HepG2 (cell line): Measurements from ENCODE around the gene ACTN4. TPM values are rescaled to one million over a fixed set of nuclear protein-coding genes. Genes with fewer than 3 reads are reported as not detected.

Experiments used
- ATAC-seq: fragments of 200-7000 bp; cut with Tn5 transposase; 3 replicates; pipeline ENCODE4 v1.9.1; 2020; ENCODE audit warnings: mild to moderate bottlenecking, moderate library complexity
- BruUV-seq: library from RNA; stranded (reverse); fragments of 400-500 nt; replicated peaks from 2 replicates; lab custom pipeline; 2021; lab: Mats Ljungman, UMichigan
- CTCF ChIA-PET: fragments of 300-600 bp; formaldehyde crosslinking; extraction: SDS; loops from one replicate; lab custom pipeline; 2021; ENCODE audit warnings: low total read pairs, inconsistent platforms, low intra/inter-chr PET ratio; lab: Yijun Ruan, JAX
- POLR2A ChIA-PET: fragments of 350-600 bp; sonication (Branson Sonifier 250); formaldehyde crosslinking; loops from one replicate; lab custom pipeline; 2020; ENCODE audit warnings: antibody characterized with exemption, inconsistent platforms; lab: Yijun Ruan, JAX
- DNase-seq: peaks from one replicate; pipeline ENCODE4 v3.0.0-alpha.2; 2015; ENCODE audit warnings: low spot score
- FAIRE-seq: peaks from 3 replicates; lab custom pipeline; 2011; peaks lifted over from hg19 to GRCh38; lab: Jason Lieb, UNC
- H2AFZ ChIP-seq: one replicate; pipeline ENCODE4 v1.6.1; 2011; ENCODE audit warnings: low read length, inconsistent platforms
- H3K27ac ChIP-seq: fragments of 300-600 bp; 3 replicates; pipeline ENCODE4 v1.8.0; 2011; ENCODE audit warnings: mixed run types, mild to moderate bottlenecking, mixed read lengths, low read length, inconsistent platforms; ENCODE audit not compliant: insufficient read depth; ENCODE audit errors: extremely low read length
- H3K27me3 ChIP-seq, 2 experiments: fragments of 200-600 bp in 1 of 2; 2 replicates in 1 of 2; 3 replicates in 1 of 2; pipeline versions ENCODE4 v1.6.0 to v1.8.0; 2011; ENCODE audit warnings: low read length in 2 of 2, mild to moderate bottlenecking in 2 of 2, moderate library complexity in 2 of 2, inconsistent platforms in 1 of 2; ENCODE audit not compliant: insufficient read depth in 2 of 2, control insufficient read depth in 1 of 2
- H3K36me3 ChIP-seq, 2 experiments: fragments of 200-600 bp in 1 of 2; replicated peaks in 1 of 2; 2 replicates in 1 of 2; 3 replicates in 1 of 2; pipeline versions ENCODE4 v1.5.1 to v1.8.0; 2011; ENCODE audit warnings: low read length in 2 of 2, inconsistent platforms in 1 of 2; ENCODE audit not compliant: insufficient read depth in 2 of 2, control insufficient read depth in 1 of 2
- H3K4me1 ChIP-seq: 2 replicates; pipeline ENCODE4 v1.5.1; 2012; ENCODE audit warnings: low read length, inconsistent platforms; ENCODE audit not compliant: insufficient read depth
- H3K4me2 ChIP-seq: 2 replicates; pipeline ENCODE4 v1.6.0; 2011; ENCODE audit warnings: low read depth, low read length, inconsistent platforms
- H3K4me3 ChIP-seq, 3 experiments: fragments of 200-600 bp in 1 of 3; sonication (generic), shearing (Covaris generic) in 1 of 3; replicated peaks in 1 of 3; 2 replicates each; pipeline ENCODE4 v1.5.1; 2011 to 2016; ENCODE audit warnings: low read length in 3 of 3, inconsistent platforms in 2 of 3, low read depth in 2 of 3, mild to moderate bottlenecking in 2 of 3, control low read depth in 1 of 3, mixed read lengths in 1 of 3; ENCODE audit not compliant: insufficient read depth in 1 of 3
- H3K79me2 ChIP-seq: one replicate; pipeline ENCODE4 v1.6.1; 2011; ENCODE audit warnings: low read length, inconsistent platforms; ENCODE audit not compliant: insufficient read depth
- H3K9ac ChIP-seq: 2 replicates; pipeline ENCODE4 v1.6.0; 2011; ENCODE audit warnings: mild to moderate bottlenecking, low read depth, low read length, inconsistent platforms; ENCODE audit not compliant: insufficient read depth
- H3K9me3 ChIP-seq: 2 replicates; pipeline ENCODE4 v1.5.1; 2012; ENCODE audit warnings: mild to moderate bottlenecking, low read length
- H4K20me1 ChIP-seq: 2 replicates; pipeline ENCODE4 v1.6.0; 2011; ENCODE audit warnings: inconsistent platforms, mild to moderate bottlenecking, low read length, moderate library complexity; ENCODE audit not compliant: insufficient read depth
- ARNTL ChIP-seq: sonication (generic); formaldehyde crosslinking; IDR thresholded peaks from 2 replicates; pipeline ENCODE4 v1.4.0; 2020; ENCODE audit warnings: mild to moderate bottlenecking, missing genetic modification reagents
- CC2D1A ChIP-seq: sonication (generic); formaldehyde crosslinking; IDR thresholded peaks from 2 replicates; pipeline ENCODE4 v1.8.1; 2023; ENCODE audit warnings: mild to moderate bottlenecking, missing genetic modification reagents
- CEBPG ChIP-seq: IDR thresholded peaks from 2 replicates; pipeline ENCODE4 v1.6.1; 2016
- EHMT2 ChIP-seq: fragments of 200-600 bp; sonication (generic); IDR thresholded peaks from 2 replicates; pipeline ENCODE4 v1.7.0; 2017; ENCODE audit warnings: antibody characterized with exemption, low read depth, low read length, borderline replicate concordance
- EP300 ChIP-seq, 3 experiments: sonication (generic) in 1 of 3; formaldehyde crosslinking in 1 of 3; IDR thresholded peaks; 2 replicates each; pipeline versions ENCODE4 v1.5.1 to v1.6.1; 2011 to 2020; ENCODE audit warnings: low read depth in 2 of 3, low read length in 2 of 3, borderline replicate concordance in 1 of 3, improper control_type of control experiment in 1 of 3, mild to moderate bottlenecking in 1 of 3, missing genetic modification reagents in 1 of 3, moderate library complexity in 1 of 3
- HHEX ChIP-seq: IDR thresholded peaks from 2 replicates; pipeline ENCODE4 v1.6.1; 2016; ENCODE audit warnings: control low read depth
- HNRNPH1 ChIP-seq: fragments of 200-400 bp; formaldehyde crosslinking; optimal IDR thresholded peaks from 2 replicates; pipeline ENCODE3; 2017; ENCODE audit warnings: mild to moderate bottlenecking, low read depth, low read length
- HOXD1 ChIP-seq: sonication (generic); formaldehyde crosslinking; IDR thresholded peaks from 2 replicates; pipeline ENCODE4 v1.5.0; 2020; ENCODE audit warnings: missing genetic modification reagents
- MXI1 ChIP-seq: IDR thresholded peaks from 3 replicates; pipeline ENCODE4 v1.6.1; 2012; ENCODE audit warnings: low read depth, low read length, inconsistent platforms, borderline replicate concordance
- NFRKB ChIP-seq: fragments of 450-650 bp; IDR thresholded peaks from 2 replicates; pipeline ENCODE4 v1.6.1; 2017
- ONECUT2 ChIP-seq: sonication (generic); formaldehyde crosslinking; IDR thresholded peaks from 2 replicates; pipeline ENCODE4 v1.4.0; 2020; ENCODE audit warnings: missing genetic modification reagents
- PAX8 ChIP-seq: sonication (generic); formaldehyde crosslinking; IDR thresholded peaks from 2 replicates; pipeline ENCODE4 v1.8.0; 2022; ENCODE audit warnings: mild to moderate bottlenecking, missing genetic modification reagents, borderline replicate concordance
- SALL1 ChIP-seq: sonication (generic); formaldehyde crosslinking; IDR thresholded peaks from 2 replicates; pipeline ENCODE4 v1.8.0; 2022; ENCODE audit warnings: mild to moderate bottlenecking, missing genetic modification reagents
- SRY ChIP-seq: sonication (generic); formaldehyde crosslinking; IDR thresholded peaks from 2 replicates; pipeline ENCODE4 v1.8.0; 2022; ENCODE audit warnings: mild to moderate bottlenecking, missing genetic modification reagents
- ZNF30 ChIP-seq: sonication (generic); formaldehyde crosslinking; IDR thresholded peaks from 2 replicates; pipeline ENCODE4 v1.5.0; 2020; ENCODE audit warnings: mild to moderate bottlenecking, missing genetic modification reagents
- ZNF883 ChIP-seq: sonication (generic); formaldehyde crosslinking; IDR thresholded peaks from 2 replicates; pipeline ENCODE4 v1.5.1; 2020; ENCODE audit warnings: mild to moderate bottlenecking, missing genetic modification reagents; ENCODE audit errors: not compliant biosample characterization
- WGBS: methylation state at CpG from one replicate; pipeline ENCODE4 v1.1.6; 2017; ENCODE audit warnings: low lambda C conversion rate; 5-methylcytosine and 5-hydroxymethylcytosine counted together
- in situ Hi-C: cut with HindIII; loops from 2 replicates; pipeline ENCODE4 v1.10.0; 2017; ENCODE audit warnings: low pct_unique_long_range_greater_than_20kb; ENCODE audit not compliant: extremely low pct_ligation_motif_present
- intact Hi-C: fragments of 100-400 bp; cut with micrococcal nuclease; formaldehyde crosslinking; loops from one replicate; pipeline ENCODE4 v1.10.0; 2022; ENCODE audit not compliant: unreplicated experiment
- polyA plus RNA-seq, 8 experiments: library from polyadenylated mRNA; depleted of rRNA in 3 of 8; stranded (reverse) in 7 of 8; unstranded in 1 of 8; fragments of >200 nt; fragmentation: Illumina TruSeq in 4 of 8; extraction: Trizol in 4 of 8; gene quantifications; 2 replicates each; pipeline versions ENCODE4 v1.2.1 to v1.2.3, GENCODE V29; 2011 to 2016; ENCODE audit warnings: low read depth in 4 of 8, missing spikeins in 1 of 8, mixed read lengths in 1 of 8; ENCODE audit not compliant: insufficient read depth in 1 of 8
- total RNA-seq, 5 experiments: library from RNA; depleted of rRNA; stranded (reverse); fragments of >200 nt; fragmentation: Illumina TruSeq; extraction: Trizol; gene quantifications; 2 replicates each; pipeline ENCODE4 v1.2.3, GENCODE V29; 2016; ENCODE audit warnings: low read depth in 1 of 5
- TF ChIP-seq, protein P1 (sequence below): sonication (generic); formaldehyde crosslinking; IDR thresholded peaks from 2 replicates; pipeline ENCODE4 v1.4.0; 2020; ENCODE audit warnings: missing genetic modification reagents, borderline replicate concordance
- TF ChIP-seq, protein P2 (sequence below): sonication (generic); formaldehyde crosslinking; IDR thresholded peaks from 2 replicates; pipeline ENCODE4 v1.8.0; 2022; ENCODE audit warnings: mild to moderate bottlenecking, missing genetic modification reagents
- TF ChIP-seq, protein P3 (sequence below): sonication (generic); formaldehyde crosslinking; IDR thresholded peaks from 2 replicates; pipeline ENCODE4 v1.5.1; 2020; ENCODE audit warnings: missing genetic modification reagents, mild to moderate bottlenecking, borderline replicate concordance
- TF ChIP-seq, protein P4 (sequence below): IDR thresholded peaks from 2 replicates; pipeline ENCODE4 v1.6.1; 2016; ENCODE audit warnings: low read depth, borderline replicate concordance

Gene ACTN4
- total and polyA plus RNA-seq, 2 of the 13 experiments (the other 11 are each of a cell fraction or from before 2014, with no cell fraction given), result 171 to 192 TPM

DNA sequence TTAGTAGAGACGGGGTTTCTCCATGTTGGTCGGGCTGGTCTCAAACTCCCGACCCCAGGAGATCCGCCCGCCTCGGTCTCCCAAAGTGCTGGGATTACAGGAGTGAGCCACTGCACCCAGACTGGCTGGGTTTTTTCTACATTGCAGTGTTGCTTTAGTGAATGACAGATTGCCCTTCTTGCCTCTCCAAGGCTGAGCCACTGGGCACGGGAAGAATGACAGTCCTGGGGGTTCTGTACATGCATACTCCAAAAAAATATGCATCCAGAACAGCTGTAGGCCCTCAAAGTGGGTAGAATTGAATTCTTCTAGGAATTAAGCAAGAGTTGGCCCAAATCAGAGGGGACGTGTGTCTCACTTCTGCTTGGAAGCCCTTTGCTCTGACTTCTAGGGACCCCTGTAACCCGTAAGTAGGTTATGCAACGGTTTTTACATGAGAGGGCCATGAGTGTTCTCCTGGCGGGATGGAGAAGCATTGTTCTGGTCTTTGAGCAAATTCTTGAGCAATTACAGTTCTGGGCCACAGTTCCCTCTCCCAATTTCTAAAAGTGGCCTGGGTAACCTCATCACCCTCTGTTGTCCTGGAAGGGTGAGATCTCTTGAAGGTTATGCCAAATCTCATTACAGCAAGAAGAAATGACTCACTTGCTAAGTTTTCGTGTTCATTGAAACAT, 3.6 kb downstream of the ACTN4 start:
- in situ Hi-C loops, result no loop called here
- TF ChIP-seq, protein P1, sequence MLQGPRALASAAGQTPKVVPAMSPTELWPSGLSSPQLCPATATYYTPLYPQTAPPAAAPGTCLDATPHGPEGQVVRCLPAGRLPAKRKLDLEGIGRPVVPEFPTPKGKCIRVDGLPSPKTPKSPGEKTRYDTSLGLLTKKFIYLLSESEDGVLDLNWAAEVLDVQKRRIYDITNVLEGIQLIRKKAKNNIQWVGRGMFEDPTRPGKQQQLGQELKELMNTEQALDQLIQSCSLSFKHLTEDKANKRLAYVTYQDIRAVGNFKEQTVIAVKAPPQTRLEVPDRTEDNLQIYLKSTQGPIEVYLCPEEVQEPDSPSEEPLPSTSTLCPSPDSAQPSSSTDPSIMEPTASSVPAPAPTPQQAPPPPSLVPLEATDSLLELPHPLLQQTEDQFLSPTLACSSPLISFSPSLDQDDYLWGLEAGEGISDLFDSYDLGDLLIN (CRISPR knock-in tag), result no peak
- no peak for TF ChIP-seq ONECUT2 (CRISPR knock-in tag)
- TF ChIP-seq ARNTL (CRISPR knock-in tag), result no peak
- no peak for TF ChIP-seq EHMT2
- peak; percentile 52; the same call in 1 of the 2 replicates for TF ChIP-seq CEBPG (CRISPR knock-in tag)
- TF ChIP-seq SALL1 (CRISPR knock-in tag), result no peak
- no peak for TF ChIP-seq HHEX (CRISPR knock-in tag)
- no peak for TF ChIP-seq CC2D1A (CRISPR knock-in tag)
- no peak for TF ChIP-seq ZNF30 (CRISPR knock-in tag)
- TF ChIP-seq, protein P2, sequence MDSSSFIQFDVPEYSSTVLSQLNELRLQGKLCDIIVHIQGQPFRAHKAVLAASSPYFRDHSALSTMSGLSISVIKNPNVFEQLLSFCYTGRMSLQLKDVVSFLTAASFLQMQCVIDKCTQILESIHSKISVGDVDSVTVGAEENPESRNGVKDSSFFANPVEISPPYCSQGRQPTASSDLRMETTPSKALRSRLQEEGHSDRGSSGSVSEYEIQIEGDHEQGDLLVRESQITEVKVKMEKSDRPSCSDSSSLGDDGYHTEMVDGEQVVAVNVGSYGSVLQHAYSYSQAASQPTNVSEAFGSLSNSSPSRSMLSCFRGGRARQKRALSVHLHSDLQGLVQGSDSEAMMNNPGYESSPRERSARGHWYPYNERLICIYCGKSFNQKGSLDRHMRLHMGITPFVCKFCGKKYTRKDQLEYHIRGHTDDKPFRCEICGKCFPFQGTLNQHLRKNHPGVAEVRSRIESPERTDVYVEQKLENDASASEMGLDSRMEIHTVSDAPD (CRISPR knock-in tag), result no peak
- TF ChIP-seq NFRKB, result no peak
- TF ChIP-seq, protein P3, sequence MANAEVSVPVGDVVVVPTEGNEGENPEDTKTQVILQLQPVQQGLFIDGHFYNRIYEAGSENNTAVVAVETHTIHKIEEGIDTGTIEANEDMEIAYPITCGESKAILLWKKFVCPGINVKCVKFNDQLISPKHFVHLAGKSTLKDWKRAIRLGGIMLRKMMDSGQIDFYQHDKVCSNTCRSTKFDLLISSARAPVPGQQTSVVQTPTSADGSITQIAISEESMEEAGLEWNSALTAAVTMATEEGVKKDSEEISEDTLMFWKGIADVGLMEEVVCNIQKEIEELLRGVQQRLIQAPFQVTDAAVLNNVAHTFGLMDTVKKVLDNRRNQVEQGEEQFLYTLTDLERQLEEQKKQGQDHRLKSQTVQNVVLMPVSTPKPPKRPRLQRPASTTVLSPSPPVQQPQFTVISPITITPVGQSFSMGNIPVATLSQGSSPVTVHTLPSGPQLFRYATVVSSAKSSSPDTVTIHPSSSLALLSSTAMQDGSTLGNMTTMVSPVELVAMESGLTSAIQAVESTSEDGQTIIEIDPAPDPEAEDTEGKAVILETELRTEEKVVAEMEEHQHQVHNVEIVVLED (CRISPR knock-in tag), result no peak
- TF ChIP-seq EP300 (IDR thresholded peaks at IDR 0.05; ENCODE audit: low read depth in 2 of 2, low read length in 2 of 2), result 0 out of 4 replicates have a peak, but pooled peaks of 1 of the 2 experiments have one; percentile 21
- no peak for TF ChIP-seq EP300 (CRISPR knock-in tag; IDR thresholded peaks at IDR 0.05; ENCODE audit: borderline replicate concordance)
- no peak for TF ChIP-seq ZNF883
- TF ChIP-seq SRY (CRISPR knock-in tag), result no peak
- no peak for TF ChIP-seq HOXD1 (CRISPR knock-in tag)
- TF ChIP-seq PAX8 (CRISPR knock-in tag), result no peak
- TF ChIP-seq, protein P4, sequence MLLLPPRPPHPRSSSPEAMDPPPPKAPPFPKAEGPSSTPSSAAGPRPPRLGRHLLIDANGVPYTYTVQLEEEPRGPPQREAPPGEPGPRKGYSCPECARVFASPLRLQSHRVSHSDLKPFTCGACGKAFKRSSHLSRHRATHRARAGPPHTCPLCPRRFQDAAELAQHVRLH (CRISPR knock-in tag), result no peak
- no peak for TF ChIP-seq MXI1
- TF ChIP-seq HNRNPH1, result no peak

More for the DNA sequence above, 3.6 kb downstream of the ACTN4 start:
- H3K27me3 ChIP-seq, result peaks cover 0 to 4% of the 10 kb centered on the region in 2 experiments; a peak in 1 of 5 replicates
- 16% methylated on average over 12 of the region's 12 CpGs for WGBS
- H3K27ac ChIP-seq, result peak overlapping the region; percentile 92
- H3K9ac ChIP-seq, result peak overlapping the region; percentile 99
- CTCF ChIA-PET, result no interaction called here
- peak overlapping the region; percentile 84 to 100 (median 100) for H3K4me3 ChIP-seq
- H3K36me3 ChIP-seq, result peaks cover 2 to 19% of the 10 kb centered on the region in 2 experiments; a peak in 4 of 5 replicates
- peaks cover 68% of the 10 kb centered on the region for H3K4me1 ChIP-seq
- H3K4me2 ChIP-seq, result peak overlapping the region; percentile 94
- H3K9me3 ChIP-seq, result no peaks in the 10 kb centered on the region
- POLR2A ChIA-PET, result interaction anchor here (1.5 to 4.6 kb wide), 7 partner anchors 7 to 198 kb away, joined by 4 to 63 read pairs (median 28); no protein-coding TSS in a partner anchor
- DNase-seq (no peak), ATAC-seq (no peak), FAIRE-seq (peak; percentile 49)
- H3K79me2 ChIP-seq, result peaks cover 83% of the 10 kb centered on the region
- intact Hi-C loops, result loop anchor here (5.0 to 10.0 kb wide), 4 partner anchors 36 to 184 kb away; partner anchors contain the start of gene ECH1
- no TSS peak for BruUV-seq
- no peak overlapping the region for H2AFZ ChIP-seq
- peaks cover 41% of the 10 kb centered on the region for H4K20me1 ChIP-seq
